ENCODE results near the gene ACSS1. TPM values are rescaled to one million over a fixed set of nuclear protein-coding genes. Genes with fewer than 3 reads are reported as not detected.

Gene ACSS1
- total and polyA plus RNA-seq, 2 donors from 2014 or later: 30.6 to 72.3 TPM

DNA sequence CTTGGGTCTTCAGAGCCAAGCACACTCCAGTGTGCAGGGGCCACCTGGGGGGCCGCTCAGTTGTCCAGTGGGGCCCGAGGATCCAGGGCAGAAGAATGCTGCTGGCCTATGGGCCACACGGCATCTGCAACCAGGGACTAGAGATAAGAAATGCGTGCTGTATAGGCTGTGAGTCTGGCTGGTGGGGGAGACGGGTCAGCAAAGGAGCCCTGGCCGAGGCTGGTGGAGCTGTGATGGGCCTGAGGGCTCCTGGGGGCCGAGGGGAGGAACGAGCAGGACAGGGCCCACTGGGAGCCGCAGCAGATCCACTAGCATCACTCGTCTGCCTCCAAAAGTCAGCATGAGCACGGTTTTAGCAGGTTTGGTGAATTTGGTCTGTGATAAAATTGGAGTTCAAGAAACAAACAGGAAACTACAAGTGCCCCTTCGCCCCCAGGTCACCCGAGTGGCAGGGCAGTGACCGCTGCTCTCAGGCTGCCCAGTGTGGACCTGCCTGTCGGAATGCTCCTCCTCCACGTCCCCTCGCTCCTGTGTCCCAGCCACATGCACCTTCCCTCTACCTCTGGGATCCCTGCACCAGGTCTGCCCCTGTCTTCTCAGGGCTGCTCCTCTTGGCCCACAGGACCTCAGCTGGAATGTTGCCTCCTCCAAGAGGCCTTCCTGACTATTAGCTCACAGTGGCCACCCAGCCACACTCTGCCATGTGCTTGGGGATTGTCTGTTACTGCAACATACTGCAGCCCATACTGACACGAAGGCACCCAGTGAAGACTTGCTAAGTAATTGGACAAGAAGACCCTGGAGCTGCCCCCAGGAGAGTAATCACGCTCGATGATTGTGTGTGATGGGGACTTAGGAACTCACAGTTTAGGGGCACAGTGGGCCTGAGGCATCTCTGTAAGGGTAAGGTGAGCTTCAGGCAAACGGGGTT is 10.9 kb downstream of the ACSS1 start:
- Histone ChIP-seq H3K27ac (ENCODE audit: low read depth in 2 of 2, low read length in 2 of 2) (peak overlapping the region; percentile 15 to 44), H3K4me1 (ENCODE audit: control insufficient read depth in 2 of 3, insufficient read depth in 2 of 3, low read depth in 1 of 3, low read length in 3 of 3) (peaks cover 0 to 63% (median 48%) of the 10 kb centered on the region in 3 donors), H3K4me3 (ENCODE audit: low read length in 3 of 3) (no peak overlapping the region), H3K9ac (ENCODE audit: low read length in 3 of 3) (no peak overlapping the region), H3K27me3 (ENCODE audit: control insufficient read depth, insufficient read depth, low read length) (no peaks in the 10 kb centered on the region), H3K36me3 (ENCODE audit: control insufficient read depth in 2 of 3, insufficient read depth in 3 of 3, low read length in 3 of 3) (peaks cover 2 to 14% (median 10%) of the 10 kb centered on the region in 3 donors), H3K9me3 (ENCODE audit: control insufficient read depth in 2 of 3, insufficient read depth in 1 of 3, low read length in 3 of 3) (no peaks in the 10 kb centered on the region)
- TF ChIP-seq, protein P1, sequence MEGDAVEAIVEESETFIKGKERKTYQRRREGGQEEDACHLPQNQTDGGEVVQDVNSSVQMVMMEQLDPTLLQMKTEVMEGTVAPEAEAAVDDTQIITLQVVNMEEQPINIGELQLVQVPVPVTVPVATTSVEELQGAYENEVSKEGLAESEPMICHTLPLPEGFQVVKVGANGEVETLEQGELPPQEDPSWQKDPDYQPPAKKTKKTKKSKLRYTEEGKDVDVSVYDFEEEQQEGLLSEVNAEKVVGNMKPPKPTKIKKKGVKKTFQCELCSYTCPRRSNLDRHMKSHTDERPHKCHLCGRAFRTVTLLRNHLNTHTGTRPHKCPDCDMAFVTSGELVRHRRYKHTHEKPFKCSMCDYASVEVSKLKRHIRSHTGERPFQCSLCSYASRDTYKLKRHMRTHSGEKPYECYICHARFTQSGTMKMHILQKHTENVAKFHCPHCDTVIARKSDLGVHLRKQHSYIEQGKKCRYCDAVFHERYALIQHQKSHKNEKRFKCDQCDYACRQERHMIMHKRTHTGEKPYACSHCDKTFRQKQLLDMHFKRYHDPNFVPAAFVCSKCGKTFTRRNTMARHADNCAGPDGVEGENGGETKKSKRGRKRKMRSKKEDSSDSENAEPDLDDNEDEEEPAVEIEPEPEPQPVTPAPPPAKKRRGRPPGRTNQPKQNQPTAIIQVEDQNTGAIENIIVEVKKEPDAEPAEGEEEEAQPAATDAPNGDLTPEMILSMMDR (IDR thresholded peaks at IDR 0.05; ENCODE audit: borderline replicate concordance, extremely low read depth, insufficient read depth): no peak
- FAIRE-seq (no peak), DNase-seq (peak in 2 of 5 donors; percentile 29 to 47)
- intact Hi-C loops (cut with DNase I): no loop called here

DNA sequence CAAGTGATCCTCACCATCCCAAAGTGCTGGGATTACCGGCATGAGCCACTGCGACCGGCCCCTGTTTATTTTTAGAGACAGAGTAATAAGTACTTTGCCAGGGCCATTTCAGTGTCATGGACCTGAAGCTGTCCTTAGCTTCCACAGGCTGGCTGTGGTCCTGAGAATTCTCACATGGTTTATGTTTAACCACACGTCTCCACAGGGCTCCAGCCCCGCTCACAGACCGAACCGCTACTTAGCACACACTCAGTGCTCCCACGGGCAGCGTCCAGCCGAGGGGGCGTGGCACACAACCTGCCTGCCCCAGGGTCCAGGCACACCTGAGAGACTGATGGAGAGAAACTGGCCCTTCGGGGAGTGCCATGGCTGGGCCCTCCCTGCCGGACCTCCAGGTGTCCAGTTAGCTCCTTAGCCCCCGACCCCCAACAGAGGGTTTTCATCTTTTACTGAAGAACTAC is 11.7 kb downstream of the ACSS1 start:
- no peaks in the 10 kb centered on the region for H3K9me3 ChIP-seq (ENCODE audit: control insufficient read depth in 2 of 3, insufficient read depth in 1 of 3, low read length in 3 of 3)
- H3K4me1 ChIP-seq (ENCODE audit: control insufficient read depth in 2 of 3, insufficient read depth in 2 of 3, low read depth in 1 of 3, low read length in 3 of 3): peaks cover 0 to 58% (median 48%) of the 10 kb centered on the region in 3 donors
- TF ChIP-seq, protein P1 (IDR thresholded peaks at IDR 0.05; ENCODE audit: borderline replicate concordance, extremely low read depth, insufficient read depth): no peak
- intact Hi-C loops (cut with DNase I): no loop called here
- H3K4me3 ChIP-seq (ENCODE audit: low read length in 3 of 3): no peak overlapping the region
- FAIRE-seq (no peak), DNase-seq (peak in 3 of 5 donors; percentile 12 to 82 (median 47))
- H3K27me3 ChIP-seq (ENCODE audit: control insufficient read depth, insufficient read depth, low read length): no peaks in the 10 kb centered on the region
- peak overlapping the region; percentile 15 to 44 for H3K27ac ChIP-seq (ENCODE audit: low read depth in 2 of 2, low read length in 2 of 2)
- H3K36me3 ChIP-seq (ENCODE audit: control insufficient read depth in 2 of 3, insufficient read depth in 3 of 3, low read length in 3 of 3): peaks cover 2 to 14% (median 10%) of the 10 kb centered on the region in 3 donors
- H3K9ac ChIP-seq (ENCODE audit: low read length in 3 of 3): no peak overlapping the region

DNA sequence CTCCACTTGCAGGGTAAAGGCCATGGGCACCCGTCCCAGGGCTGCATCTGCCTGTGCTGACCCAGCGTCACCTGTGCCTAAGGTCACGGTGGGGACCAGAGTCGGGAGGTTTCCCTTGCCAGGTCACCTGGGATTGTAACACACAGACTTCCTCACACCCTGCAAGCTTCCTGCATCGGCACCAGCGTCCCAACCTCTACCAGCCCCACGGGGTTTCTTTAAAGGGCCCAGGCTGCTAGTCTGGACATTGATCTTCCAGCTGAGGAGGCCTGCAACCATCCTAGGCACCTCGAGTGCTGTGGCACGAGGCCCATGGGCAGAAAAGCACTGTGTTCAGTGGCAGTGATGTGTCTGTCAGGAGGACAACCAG is 12.6 kb downstream of the ACSS1 start:
- H3K4me3 ChIP-seq (ENCODE audit: low read length in 3 of 3): no peak overlapping the region
- no peaks in the 10 kb centered on the region for H3K27me3 ChIP-seq (ENCODE audit: control insufficient read depth, insufficient read depth, low read length)
- FAIRE-seq: no peak
- intact Hi-C loops (cut with DNase I): no loop called here
- DNase-seq: peak in 2 of 5 donors; percentile 15 to 47
- H3K4me1 ChIP-seq (ENCODE audit: control insufficient read depth in 2 of 3, insufficient read depth in 2 of 3, low read depth in 1 of 3, low read length in 3 of 3): peaks cover 0 to 52% (median 43%) of the 10 kb centered on the region in 3 donors
- H3K27ac ChIP-seq (ENCODE audit: low read depth in 2 of 2, low read length in 2 of 2): peak overlapping the region; percentile 36 to 83
- no peaks in the 10 kb centered on the region for H3K9me3 ChIP-seq (ENCODE audit: control insufficient read depth in 2 of 3, insufficient read depth in 1 of 3, low read length in 3 of 3)
- H3K36me3 ChIP-seq (ENCODE audit: control insufficient read depth in 2 of 3, insufficient read depth in 3 of 3, low read length in 3 of 3): peaks cover 2 to 14% (median 10%) of the 10 kb centered on the region in 3 donors
- H3K9ac ChIP-seq (ENCODE audit: low read length in 3 of 3): no peak overlapping the region
- TF ChIP-seq, protein P1 (IDR thresholded peaks at IDR 0.05; ENCODE audit: borderline replicate concordance, extremely low read depth, insufficient read depth): no peak

All from kidney (tissue), 14 donors.